Heart right ventricle (tissue), 16 donors: Measurements from ENCODE around the gene KLHDC3. TPM values are rescaled to one million over a fixed set of nuclear protein-coding genes. Genes with fewer than 3 reads are reported as not detected.
"Not testable (repeated sequence)": the region's sequence is repeated elsewhere in the genome, so short reads cannot be mapped to it uniquely, and the experiment has no call there.

Experiments
- ATAC-seq, 8 donors: fragments of 200-7000 bp; cut with Tn5 transposase; one replicate each; pipeline ENCODE4 v1.9.1; 2020; ENCODE audit warnings: mild to moderate bottlenecking in 8 of 8, moderate library complexity in 8 of 8, moderate number of reproducible peaks in 1 of 8
- DNase-seq, 2 donors: peaks; one replicate each; pipeline ENCODE4 v3.0.0-alpha.2; 2020
- H3K27ac ChIP-seq, 10 donors: fragments of 200-600 bp; sonication (generic) in 2 of 10; one replicate each; pipeline versions ENCODE4 v1.5.0 to v1.8.0; 2020 to 2022; ENCODE audit warnings: mild to moderate bottlenecking in 3 of 10
- H3K27me3 ChIP-seq, 7 donors: fragments of 200-600 bp; one replicate each; pipeline ENCODE4 v1.8.0; 2021 to 2022; ENCODE audit warnings: mild to moderate bottlenecking in 2 of 7
- H3K36me3 ChIP-seq, 9 donors: fragments of 200-600 bp; sonication (generic) in 1 of 9; one replicate each; pipeline versions ENCODE4 v1.5.0 to v1.8.0; 2020 to 2022; ENCODE audit warnings: mild to moderate bottlenecking in 2 of 9
- H3K4me1 ChIP-seq, 9 donors: fragments of 200-600 bp; sonication (generic) in 1 of 9; one replicate each; pipeline versions ENCODE4 v1.5.0 to v1.8.0; 2020 to 2022; ENCODE audit warnings: mild to moderate bottlenecking in 4 of 9
- H3K4me3 ChIP-seq, 10 donors: fragments of 200-600 bp; sonication (generic) in 2 of 10; one replicate each; pipeline versions ENCODE4 v1.5.0 to v1.8.0; 2020 to 2022; ENCODE audit warnings: mild to moderate bottlenecking in 7 of 10, moderate library complexity in 2 of 10
- H3K9me3 ChIP-seq, 11 donors: fragments of 200-600 bp in 10 of 11; sonication (generic) in 2 of 11; one replicate each; pipeline versions ENCODE4 v1.5.0 to v1.8.0; 2013 to 2022; ENCODE audit warnings: mild to moderate bottlenecking in 2 of 11, control low read depth in 1 of 11, moderate library complexity in 1 of 11
- WGBS, 2 donors: extraction: QIAGEN DNeasy Blood & Tissue Kit; methylation state at CpG; one replicate each; pipeline ENCODE4 v1.1.7; 2013; ENCODE audit warnings: inconsistent platforms in 1 of 2; 5-methylcytosine and 5-hydroxymethylcytosine counted together
- intact Hi-C, 10 donors: fragments of 100-400 bp; cut with DNase I; formaldehyde crosslinking; loops; one replicate each; pipeline versions ENCODE4 v1.11.1 to v1.14.2; 2022
- polyA plus RNA-seq, 2 donors: library from polyadenylated mRNA; stranded (reverse); fragments of 200-250 nt; gene quantifications; one replicate each; pipeline ENCODE4 v1.2.3, GENCODE V29; 2013
- total RNA-seq, 10 donors: library from RNA; stranded (reverse); fragmentation: NEBNext Ultra II Directional in 3 of 10; extraction: Animal tissue kit (Norgen Biotek cat#: 25700) in 3 of 10; gene quantifications; one replicate each; pipeline versions ENCODE4 v1.2.1 to v1.2.4, GENCODE V29; 2021 to 2023
- TF ChIP-seq, protein P1 (sequence below), 9 donors: fragments of 200-600 bp; sonication (generic) in 2 of 9; IDR thresholded peaks; one replicate each; pipeline versions ENCODE4 v1.5.0 to v1.8.0; 2021 to 2022; ENCODE audit warnings: antibody characterized with exemption in 9 of 9, mild to moderate bottlenecking in 5 of 9, moderate library complexity in 1 of 9
- donor health status: Arrhythmogenic right ventricular cardiomyopathy.
- donor health status: ischemic (EF 13 %, LVEDD 7.1; RV severe dilation, severe dysfunction).
- donor health status: healthy with polysubstance abuse.
- donor health status: DM: no; HTN: yes; CAD: no.
- donor health status: DM: no; HTN: no; CAD: no.
- donor health status: ischemic (EF 25% LVEDD 6.9; RV normal size, moderate dysfunction).
- donor health status: ischemic (EF 25% LVEDD 5.7; RV mildly dilated, moderate dysfunction).
- donor health status: healthy.
- donor health status: DM: yes; HTN: yes; CAD: no.
- donor health status: Ischemic cardiomyopathy.
- donor health status: ischemic (EF 35%, LVEDD 5.7; RV mildly dilated, moderate dysfunction).
- donor health status: nonischemic (EF 11% LVEDD 7.7; RV severe dilation, severe dysfunction).
- donor health status: DM: yes; HTN: yes; CAD: no.
- donor health status: PGD.
- donor health status: ischemic (EF 29% LVEDD 5.4; RV normal size, mild dysfunction).
- donor health status: nonischemic (EF 23%, LVEDD 6.1; RV moderate dilation, normal function).

Gene KLHDC3
- total and polyA plus RNA-seq, 12 donors = 78.2 to 165 (median 92.0) TPM

- intact Hi-C loops = no loop called here
- DNase-seq (no peak), ATAC-seq (no peak)
- H3K27me3 ChIP-seq = no peaks in the 10 kb centered on the region
- H3K9me3 ChIP-seq = no peaks in the 10 kb centered on the region
- H3K4me3 ChIP-seq = no peak overlapping the region
- H3K36me3 ChIP-seq = peaks cover 0 to 46% (median 0%) of the 10 kb centered on the region in 9 donors
- TF ChIP-seq, protein P1, sequence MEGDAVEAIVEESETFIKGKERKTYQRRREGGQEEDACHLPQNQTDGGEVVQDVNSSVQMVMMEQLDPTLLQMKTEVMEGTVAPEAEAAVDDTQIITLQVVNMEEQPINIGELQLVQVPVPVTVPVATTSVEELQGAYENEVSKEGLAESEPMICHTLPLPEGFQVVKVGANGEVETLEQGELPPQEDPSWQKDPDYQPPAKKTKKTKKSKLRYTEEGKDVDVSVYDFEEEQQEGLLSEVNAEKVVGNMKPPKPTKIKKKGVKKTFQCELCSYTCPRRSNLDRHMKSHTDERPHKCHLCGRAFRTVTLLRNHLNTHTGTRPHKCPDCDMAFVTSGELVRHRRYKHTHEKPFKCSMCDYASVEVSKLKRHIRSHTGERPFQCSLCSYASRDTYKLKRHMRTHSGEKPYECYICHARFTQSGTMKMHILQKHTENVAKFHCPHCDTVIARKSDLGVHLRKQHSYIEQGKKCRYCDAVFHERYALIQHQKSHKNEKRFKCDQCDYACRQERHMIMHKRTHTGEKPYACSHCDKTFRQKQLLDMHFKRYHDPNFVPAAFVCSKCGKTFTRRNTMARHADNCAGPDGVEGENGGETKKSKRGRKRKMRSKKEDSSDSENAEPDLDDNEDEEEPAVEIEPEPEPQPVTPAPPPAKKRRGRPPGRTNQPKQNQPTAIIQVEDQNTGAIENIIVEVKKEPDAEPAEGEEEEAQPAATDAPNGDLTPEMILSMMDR (IDR thresholded peaks at IDR 0.05) = peak in 2 of 9 donors; percentile 17 to 30
- no peaks in the 10 kb centered on the region for H3K4me1 ChIP-seq
- no peak overlapping the region for H3K27ac ChIP-seq
These were observed 17.5 kb upstream of the KLHDC3 start for GRCh38 chr6:42996513-42996912.

GRCh38 chr6:42998205-42998604 is 15.8 kb upstream of the KLHDC3 start:
- H3K36me3 ChIP-seq = peaks cover 0 to 45% (median 0%) of the 10 kb centered on the region in 9 donors
- H3K4me3 ChIP-seq, DNase-seq, H3K4me1 ChIP-seq, H3K27ac ChIP-seq, H3K9me3 ChIP-seq, ATAC-seq, H3K27me3 ChIP-seq, intact Hi-C loops: not testable (repeated sequence)
- WGBS, 2 donors = 94 to 95% methylated on average over 9 of the region's 9 CpGs

DNA sequence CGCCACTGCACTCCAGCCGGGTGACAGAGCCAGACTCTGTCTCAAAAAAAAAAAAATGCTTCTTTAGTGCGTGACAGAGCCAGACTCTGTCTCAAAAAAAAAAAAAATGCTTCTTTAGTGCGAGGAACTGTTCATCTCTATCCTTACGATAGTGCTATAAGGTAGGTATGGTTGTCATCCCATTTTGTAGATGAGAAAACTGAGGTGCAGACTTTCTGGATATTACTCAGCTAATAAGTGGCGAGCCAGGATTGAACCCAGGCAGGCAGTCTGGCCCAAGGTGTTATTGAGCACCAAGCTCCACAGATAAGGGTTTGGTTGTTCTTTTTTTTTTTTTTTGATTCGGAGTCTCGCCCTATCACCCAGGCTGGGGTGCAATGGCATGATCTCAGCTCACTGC is 12.2 kb upstream of the KLHDC3 start:
- TF ChIP-seq, protein P1 (IDR thresholded peaks at IDR 0.05) = no peak
- ATAC-seq = no peak
- intact Hi-C loops = loop anchor here in 1 of 10 donors (10.0 kb wide), 1 partner anchor 87 kb away; the partner anchor contains the start of gene PTCRA
- Histone ChIP-seq H3K27ac (no peak overlapping the region), H3K4me3 (no peak overlapping the region), H3K36me3 (peaks cover 0 to 50% (median 9%) of the 10 kb centered on the region in 9 donors), H3K27me3 (no peaks in the 10 kb centered on the region), H3K9me3 (no peaks in the 10 kb centered on the region), H3K4me1 (no peaks in the 10 kb centered on the region)
- no peak for DNase-seq
- WGBS, 2 donors = 94 to 100% methylated on average over 8 of the region's 8 CpGs

DNA sequence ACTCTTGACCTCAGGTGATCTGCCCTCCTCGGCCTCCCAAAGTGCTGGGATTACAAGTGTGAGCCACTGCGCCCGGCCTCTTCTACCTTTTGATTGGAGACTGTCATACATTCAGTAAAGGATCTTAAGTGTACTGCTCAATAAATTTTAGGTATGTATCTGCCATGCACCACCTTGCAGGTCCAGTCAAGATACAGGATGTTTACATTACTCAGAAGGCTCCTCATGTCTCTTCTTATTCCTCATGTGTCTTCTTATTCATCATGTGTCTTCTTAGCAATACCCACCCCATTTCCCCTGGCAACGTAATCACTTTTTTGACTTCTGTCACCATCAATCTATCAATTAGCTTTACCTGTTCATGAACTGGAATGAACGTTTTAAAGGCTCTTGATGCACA is 8.2 kb upstream of the KLHDC3 start:
- intact Hi-C loops = loop anchor here in 5 of 10 donors (5.0 to 10.0 kb wide), 2 partner anchors 91 to 136 kb away; partner anchors contain the start of gene PTCRA (in 1 of the 5)
- TF ChIP-seq, protein P1 (IDR thresholded peaks at IDR 0.05) = no peak
- peaks cover 0 to 84% (median 32%) of the 10 kb centered on the region in 9 donors for H3K36me3 ChIP-seq
- no peak overlapping the region for H3K4me3 ChIP-seq
- no peaks in the 10 kb centered on the region for H3K27me3 ChIP-seq
- peaks cover 0 to 4% (median 0%) of the 10 kb centered on the region in 9 donors for H3K4me1 ChIP-seq
- 91 to 96% methylated on average over 5 of the region's 5 CpGs for WGBS, 2 donors
- no peak overlapping the region for H3K27ac ChIP-seq
- DNase-seq (no peak), ATAC-seq (no peak)
- no peaks in the 10 kb centered on the region for H3K9me3 ChIP-seq

DNA sequence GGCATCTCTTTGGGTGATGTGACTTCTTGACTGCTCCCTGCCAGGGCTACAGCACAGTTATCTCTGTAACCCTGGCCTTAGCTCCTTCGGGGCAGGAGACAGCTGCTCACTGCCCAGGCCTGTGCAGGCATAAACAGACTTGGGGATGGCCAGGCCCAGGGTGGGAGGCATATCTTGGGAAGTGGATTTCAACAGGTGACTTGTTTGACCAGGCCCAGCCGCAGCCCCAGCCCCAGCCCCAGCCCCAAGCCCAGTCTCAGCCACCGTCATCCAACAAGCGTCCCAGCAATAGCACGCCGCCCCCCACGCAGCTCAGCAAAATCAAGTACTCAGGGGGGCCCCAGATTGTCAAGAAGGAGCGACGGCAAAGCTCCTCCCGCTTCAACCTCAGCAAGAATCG is 7.8 kb upstream of the KLHDC3 start:
- H3K4me3 ChIP-seq = no peak overlapping the region
- TF ChIP-seq, protein P1 (IDR thresholded peaks at IDR 0.05) = no peak
- DNase-seq (no peak), ATAC-seq (no peak)
- H3K27ac ChIP-seq = no peak overlapping the region
- H3K27me3 ChIP-seq = no peaks in the 10 kb centered on the region
- intact Hi-C loops = loop anchor here in 5 of 10 donors (5.0 to 10.0 kb wide), 2 partner anchors 91 to 136 kb away; partner anchors contain the start of gene PTCRA (in 1 of the 5)
- 92 to 94% methylated on average over 11 of the region's 11 CpGs for WGBS, 2 donors
- H3K4me1 ChIP-seq = peaks cover 0 to 4% (median 0%) of the 10 kb centered on the region in 9 donors
- peaks cover 0 to 84% (median 36%) of the 10 kb centered on the region in 9 donors for H3K36me3 ChIP-seq
- H3K9me3 ChIP-seq = no peaks in the 10 kb centered on the region
